Measurements from ENCODE around the gene ZHX3.

GRCh38 chr20:41150664-41151063 lies 166.9 kb downstream of the ZHX3 start:
- TF ChIP-seq CTCF (conservative IDR thresholded peaks at IDR 0.05; ENCODE audit: low read depth, low read length) (no peak), SMC3 (IDR thresholded peaks at IDR 0.05; ENCODE audit: low read depth, low read length) (no peak), MAZ (IDR thresholded peaks at IDR 0.05; ENCODE audit: borderline replicate concordance, low read depth, low read length) (no peak), CEBPB (IDR thresholded peaks at IDR 0.05; ENCODE audit: low read depth, low read length) (no peak), RAD21 (IDR thresholded peaks at IDR 0.05; ENCODE audit: low read length) (no peak), MXI1 (IDR thresholded peaks at IDR 0.05; ENCODE audit: borderline replicate concordance, low read depth, low read length) (no peak)
